Lung (tissue), 12 donors: ENCODE data around the gene PLEKHF1. TPM values are rescaled to one million over a fixed set of nuclear protein-coding genes. Genes with fewer than 3 reads are reported as not detected.

ENCODE experiments used
- ATAC-seq: fragments of 200-7000 bp; cut with Tn5 transposase; one replicate; pipeline ENCODE4 v1.9.1; 2020; ENCODE audit warnings: moderate number of reproducible peaks; ENCODE audit not compliant: insufficient read depth, low FRiP score
- DNase-seq, 3 donors: peaks; one replicate each; pipeline ENCODE4 v3.0.0-alpha.2; 2013 to 2017
- H3K27ac ChIP-seq, 2 donors: one replicate each; pipeline ENCODE4 v1.5.1; 2013; ENCODE audit warnings: mild to moderate bottlenecking in 2 of 2, moderate library complexity in 2 of 2, control low read depth in 1 of 2, inconsistent platforms in 1 of 2, low read depth in 1 of 2, low read length in 1 of 2
- H3K27me3 ChIP-seq, 3 donors: one replicate each; pipeline ENCODE4 v1.5.1; 2013; ENCODE audit warnings: low read length in 2 of 3; ENCODE audit not compliant: control insufficient read depth in 3 of 3, insufficient read depth in 3 of 3
- H3K36me3 ChIP-seq, 4 donors: one replicate each; pipeline ENCODE4 v1.5.1; 2013; ENCODE audit warnings: low read length in 4 of 4, mild to moderate bottlenecking in 1 of 4, moderate library complexity in 1 of 4; ENCODE audit not compliant: control insufficient read depth in 4 of 4, insufficient read depth in 4 of 4
- H3K4me1 ChIP-seq, 5 donors: one replicate each; pipeline ENCODE4 v1.5.1; 2013; ENCODE audit warnings: low read length in 5 of 5, mild to moderate bottlenecking in 2 of 5, moderate library complexity in 1 of 5; ENCODE audit not compliant: control insufficient read depth in 5 of 5, insufficient read depth in 5 of 5
- H3K4me3 ChIP-seq: one replicate; pipeline ENCODE4 v1.5.1; 2013; ENCODE audit warnings: mild to moderate bottlenecking, control low read depth, moderate library complexity
- H3K9ac ChIP-seq, 2 donors: one replicate each; pipeline ENCODE4 v1.5.1; 2013; ENCODE audit warnings: low read length in 2 of 2, control low read depth in 1 of 2; ENCODE audit not compliant: insufficient read depth in 1 of 2
- H3K9me3 ChIP-seq, 4 donors: one replicate each; pipeline ENCODE4 v1.5.1; 2013; ENCODE audit warnings: low read length in 3 of 4, mild to moderate bottlenecking in 1 of 4, moderate library complexity in 1 of 4; ENCODE audit not compliant: control insufficient read depth in 4 of 4, insufficient read depth in 3 of 4
- WGBS, 2 donors: extraction: QIAGEN DNeasy Blood & Tissue Kit; methylation state at CpG; one replicate each; pipeline ENCODE4 v1.1.7; 2013; 5-methylcytosine and 5-hydroxymethylcytosine counted together
- polyA plus RNA-seq, 2 donors: library from polyadenylated mRNA; stranded (reverse); fragments of 200-250 nt; gene quantifications; one replicate each; pipeline ENCODE4 v1.2.1, GENCODE V29; 2013
- total RNA-seq, 2 donors: library from RNA; depleted of rRNA in 1 of 2; stranded (reverse); fragments of >200 nt in 1 of 2; gene quantifications; one replicate each; pipeline ENCODE4 v1.2.1, GENCODE V29; 2014 to 2021
- TF ChIP-seq, protein P1 (sequence below): IDR thresholded peaks from 2 replicates; pipeline ENCODE4 v1.5.1; 2012; ENCODE audit warnings: mild to moderate bottlenecking; ENCODE audit errors: control extremely low read depth, extremely low read depth
- donor health status: control.
- donor health status: control.
- donor health status: Bipolar disorder and iron deficiency.
- donor health status: healthy.
- donor health status: DM: yes; HTN: yes; CAD: no.

The PLEKHF1 gene
- total and polyA plus RNA-seq, 4 donors = 5.7 to 13.2 (median 10.4) TPM

- H3K27ac ChIP-seq = no peak overlapping the region
- no peaks in the 10 kb centered on the region for H3K9me3 ChIP-seq
- DNase-seq (peak in 1 of 3 donors; percentile 29), ATAC-seq (no peak)
- H3K4me3 ChIP-seq = no peak overlapping the region
- no peaks in the 10 kb centered on the region for H3K36me3 ChIP-seq
- TF ChIP-seq, protein P1, sequence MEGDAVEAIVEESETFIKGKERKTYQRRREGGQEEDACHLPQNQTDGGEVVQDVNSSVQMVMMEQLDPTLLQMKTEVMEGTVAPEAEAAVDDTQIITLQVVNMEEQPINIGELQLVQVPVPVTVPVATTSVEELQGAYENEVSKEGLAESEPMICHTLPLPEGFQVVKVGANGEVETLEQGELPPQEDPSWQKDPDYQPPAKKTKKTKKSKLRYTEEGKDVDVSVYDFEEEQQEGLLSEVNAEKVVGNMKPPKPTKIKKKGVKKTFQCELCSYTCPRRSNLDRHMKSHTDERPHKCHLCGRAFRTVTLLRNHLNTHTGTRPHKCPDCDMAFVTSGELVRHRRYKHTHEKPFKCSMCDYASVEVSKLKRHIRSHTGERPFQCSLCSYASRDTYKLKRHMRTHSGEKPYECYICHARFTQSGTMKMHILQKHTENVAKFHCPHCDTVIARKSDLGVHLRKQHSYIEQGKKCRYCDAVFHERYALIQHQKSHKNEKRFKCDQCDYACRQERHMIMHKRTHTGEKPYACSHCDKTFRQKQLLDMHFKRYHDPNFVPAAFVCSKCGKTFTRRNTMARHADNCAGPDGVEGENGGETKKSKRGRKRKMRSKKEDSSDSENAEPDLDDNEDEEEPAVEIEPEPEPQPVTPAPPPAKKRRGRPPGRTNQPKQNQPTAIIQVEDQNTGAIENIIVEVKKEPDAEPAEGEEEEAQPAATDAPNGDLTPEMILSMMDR = no peak
- no peaks in the 10 kb centered on the region for H3K27me3 ChIP-seq
- no peak overlapping the region for H3K9ac ChIP-seq
- H3K4me1 ChIP-seq = peaks cover 0 to 21% (median 0%) of the 10 kb centered on the region in 5 donors
- 82 to 94% methylated on average over 13 of the region's 13 CpGs for WGBS, 2 donors
Observed at GRCh38 chr19:29681422-29682235, 16.4 kb downstream of the PLEKHF1 start.

DNA sequence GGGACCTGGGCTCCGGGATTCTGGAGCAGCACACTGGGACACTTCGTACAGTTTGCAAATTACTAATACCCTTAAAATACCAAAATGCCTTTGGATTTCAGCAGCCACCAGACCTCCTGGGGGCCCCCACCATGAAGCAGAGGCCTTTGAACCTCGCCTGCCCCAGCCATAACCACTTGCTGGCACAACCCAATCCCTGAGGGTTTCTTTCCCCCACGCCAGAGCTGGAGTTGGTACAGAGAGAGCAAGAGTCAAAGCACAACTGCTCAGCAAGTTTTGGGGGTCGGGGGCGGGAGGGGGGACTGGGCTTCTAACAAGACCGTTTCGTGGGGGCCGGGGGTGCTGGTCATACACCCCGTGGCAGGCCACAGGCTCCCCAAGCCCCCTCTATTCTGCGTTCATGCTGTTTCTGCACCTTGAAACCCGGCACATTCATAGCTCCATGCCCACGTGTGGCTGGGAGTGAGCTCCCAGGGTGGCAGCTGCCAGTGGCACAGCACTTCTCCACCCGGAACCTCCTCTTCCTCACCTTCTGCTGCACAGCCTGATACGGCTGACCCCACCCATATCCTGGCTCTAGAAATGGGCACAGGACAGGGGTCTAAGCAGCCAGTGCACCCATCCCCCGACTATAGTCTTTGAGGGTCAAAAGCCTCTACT lies 17.1 kb downstream of the PLEKHF1 start:
- no peak overlapping the region for H3K9ac ChIP-seq
- TF ChIP-seq, protein P1 = no peak
- no peaks in the 10 kb centered on the region for H3K9me3 ChIP-seq
- H3K27me3 ChIP-seq = no peaks in the 10 kb centered on the region
- H3K27ac ChIP-seq = no peak overlapping the region
- H3K4me1 ChIP-seq = peaks cover 0 to 18% (median 0%) of the 10 kb centered on the region in 5 donors
- H3K36me3 ChIP-seq = no peaks in the 10 kb centered on the region
- DNase-seq (no peak), ATAC-seq (no peak)
- no peak overlapping the region for H3K4me3 ChIP-seq
- WGBS, 2 donors = 80 to 85% methylated on average over 16 of the region's 16 CpGs

- 82 to 89% methylated on average over 10 of the region's 10 CpGs for WGBS, 2 donors
- Histone ChIP-seq H3K9ac (no peak overlapping the region), H3K9me3 (no peaks in the 10 kb centered on the region), H3K36me3 (no peaks in the 10 kb centered on the region), H3K4me3 (no peak overlapping the region), H3K27me3 (no peaks in the 10 kb centered on the region), H3K4me1 (peaks cover 0 to 20% (median 0%) of the 10 kb centered on the region in 5 donors), H3K27ac (no peak overlapping the region)
- no peak for ATAC-seq
- no peak for DNase-seq
- TF ChIP-seq, protein P1 = no peak
Observed at GRCh38 chr19:29683009-29683408, 17.7 kb downstream of the PLEKHF1 start.
